ENCODE results near the gene TECPR1. TPM values are rescaled to one million over a fixed set of nuclear protein-coding genes. Genes with fewer than 3 reads are reported as not detected.
A peak's percentile ranks its signal among the peaks of the same experiment; 100 is the strongest.

TECPR1 gene
- total and polyA plus RNA-seq, 2 of the 4 experiments (the other 2 are of a cell fraction): 11.5 to 14.7 TPM

- Histone ChIP-seq H3K56ac (ENCODE audit: extremely low read depth, insufficient read depth, low read length) (no peak overlapping the region), H2BK5ac (ENCODE audit: low read depth, low read length, poor library complexity, severe bottlenecking) (no peak overlapping the region), H2AK5ac (ENCODE audit: low read depth, low read length) (no peak overlapping the region; the same call in 1 of the 2 replicates), H3K79me1 (ENCODE audit: low read depth in 1 of 2, low read length in 2 of 2) (peaks cover 0 to 5% of the 10 kb centered on the region in 2 experiments; a peak in 2 of 4 replicates), H3K36me3 (ENCODE audit: control insufficient read depth, insufficient read depth, low read length) (peaks cover 21% of the 10 kb centered on the region; the same call in 1 of the 2 replicates), H4K5ac (ENCODE audit: low read depth, low read length) (no peak overlapping the region), H3K9me3 (ENCODE audit: control insufficient read depth, insufficient read depth, low read length) (peaks cover 3% of the 10 kb centered on the region; the same call in 1 of the 2 replicates), H4K20me1 (ENCODE audit: insufficient read depth, low read length) (no peaks in the 10 kb centered on the region), H2BK20ac (ENCODE audit: low read depth, low read length) (no peak overlapping the region), H3K14ac (replicated peaks; ENCODE audit: low read depth, low read length) (no peak overlapping the region), H3K18ac (ENCODE audit: low read depth, low read length) (no peak overlapping the region), H3K9ac (ENCODE audit: low read depth, low read length) (no peak overlapping the region), H3K4me1 (ENCODE audit: control insufficient read depth, insufficient read depth, low read length) (peaks cover 2% of the 10 kb centered on the region; the same call in 1 of the 2 replicates), H3K27ac (ENCODE audit: insufficient read depth, low read length) (no peak overlapping the region), H2BK120ac (ENCODE audit: low read depth, low read length) (peak overlapping the region; percentile 10), H4K8ac (ENCODE audit: low read depth in 2 of 2, low read length in 2 of 2) (no peak overlapping the region), H4K91ac (ENCODE audit: insufficient read depth, low read depth, low read length) (no peak overlapping the region), H2AK9ac (replicated peaks; ENCODE audit: low read depth, low read length, poor library complexity) (peak overlapping the region; percentile 62), H2BK15ac (ENCODE audit: low read depth, low read length) (no peak overlapping the region), H2AFZ (replicated peaks; ENCODE audit: low read length, poor library complexity) (peak overlapping the region; percentile 58), H3K27me3 (ENCODE audit: control insufficient read depth, insufficient read depth, low read length) (no peaks in the 10 kb centered on the region), H3K4me3 (ENCODE audit: insufficient read depth, low read depth, low read length) (no peak overlapping the region), H3K9me1 (ENCODE audit: insufficient read depth, low read length) (no peaks in the 10 kb centered on the region; the same call in 1 of the 2 replicates), H3K23ac (ENCODE audit: low read depth, low read length) (no peak overlapping the region), H3K4ac (ENCODE audit: low read depth, low read length) (no peak overlapping the region), H3K4me2 (ENCODE audit: low read depth, low read length) (no peak overlapping the region)
- intact Hi-C loops (cut with micrococcal nuclease) (no loop called here), dilution Hi-C loops (cut with HindIII; ENCODE audit: low sequenced_read_pairs, unreplicated experiment) (no loop called here), in situ Hi-C loops (cut with MboI; ENCODE audit: low sequenced_read_pairs) (no loop called here)
- BruUV-seq (replicated peaks): no TSS peak
- 97% methylated on average over 23 of the region's 28 CpGs; no CpG with 5 or more reads in 1 of the 2 experiments for WGBS, 2 experiments (ENCODE audit: extremely low coverage in 2 of 2, insufficient read length in 1 of 2)
- ChIA-PET POLR2A (ENCODE audit: unreplicated experiment) (no interaction called here), CTCF (no interaction called here)
- DNase-seq (no peak), ATAC-seq (ENCODE audit: low read depth) (no peak)
- no peak for TF ChIP-seq FOS (IDR thresholded peaks at IDR 0.05; ENCODE audit: low read depth, low read length)
- no peak for TF ChIP-seq CTCF (conservative IDR thresholded peaks at IDR 0.05; ENCODE audit: low read depth, low read length)
- TF ChIP-seq POLR2A (IDR thresholded peaks at IDR 0.05; ENCODE audit: low read depth, low read length): no peak
- no peak for TF ChIP-seq MAZ (IDR thresholded peaks at IDR 0.05; ENCODE audit: borderline replicate concordance, low read depth, low read length)
- TF ChIP-seq BHLHE40 (IDR thresholded peaks at IDR 0.05; ENCODE audit: low read depth, low read length): no peak
- TF ChIP-seq CEBPB (IDR thresholded peaks at IDR 0.05; ENCODE audit: low read depth, low read length): no peak
- no peak for TF ChIP-seq RCOR1 (IDR thresholded peaks at IDR 0.05; ENCODE audit: insufficient replicate concordance, low read length)
- TF ChIP-seq RAD21 (IDR thresholded peaks at IDR 0.05; ENCODE audit: low read length): no peak
- TF ChIP-seq USF2 (IDR thresholded peaks at IDR 0.05; ENCODE audit: low read depth, low read length): no peak
- no peak for TF ChIP-seq NFE2L2 (IDR thresholded peaks at IDR 0.05; ENCODE audit: low read depth, low read length)
- TF ChIP-seq ELK1 (IDR thresholded peaks at IDR 0.05; ENCODE audit: borderline replicate concordance, low read depth, low read length): no peak
- TF ChIP-seq MXI1 (IDR thresholded peaks at IDR 0.05; ENCODE audit: borderline replicate concordance, low read depth, low read length): no peak
- no peak for TF ChIP-seq CHD1 (IDR thresholded peaks at IDR 0.05; ENCODE audit: low read depth, low read length)
- no peak for TF ChIP-seq MAFK (IDR thresholded peaks at IDR 0.05; ENCODE audit: low read depth, low read length)
Observed at GRCh38 chr7:98194186-98194585, 57.8 kb downstream of the TECPR1 start.

All from IMR-90 (cell line).